ENCODE results near the gene TMEM40. TPM values are rescaled to one million over a fixed set of nuclear protein-coding genes. Genes with fewer than 3 reads are reported as not detected.

Gene TMEM40
- total RNA-seq, 4 donors from 2014 or later = not detected

GRCh38 chr3:12774619-12775018 is 15.6 kb upstream of the TMEM40 start:
- no peak for DNase-seq
- H3K9me3 ChIP-seq = no peaks in the 10 kb centered on the region
- 78 to 83% methylated on average over 4 of the region's 4 CpGs for WGBS, 2 donors
- H3K27me3 ChIP-seq = no peaks in the 10 kb centered on the region
- no peak for TF ChIP-seq CTCF (IDR thresholded peaks at IDR 0.05)
- no peak for TF ChIP-seq POLR2A (IDR thresholded peaks at IDR 0.05)
- H3K36me3 ChIP-seq = no peaks in the 10 kb centered on the region
- intact Hi-C loops (cut with DNase I) = no loop called here
- H3K4me3 ChIP-seq (replicated peaks in 1 of 3) = no peak overlapping the region
- H3K4me1 ChIP-seq = no peaks in the 10 kb centered on the region
- no peak overlapping the region for H3K27ac ChIP-seq

- H3K27ac ChIP-seq = no peak overlapping the region
- TF ChIP-seq CTCF (IDR thresholded peaks at IDR 0.05) (no peak), POLR2A (IDR thresholded peaks at IDR 0.05) (no peak)
- WGBS, 2 donors = 93 to 100% methylated on average over 1 of the region's 1 CpG
Measured at GRCh38 chr3:12773710-12774086, 14.6 kb upstream of the TMEM40 start.

GRCh38 chr3:12773030-12773709 is 14.1 kb upstream of the TMEM40 start:
- no peak for DNase-seq
- WGBS, 2 donors = 65 to 78% methylated on average over 2 of the region's 2 CpGs
- no peak overlapping the region for H3K27ac ChIP-seq

More at GRCh38 chr3:12773710-12774086, 14.6 kb upstream of the TMEM40 start:
- no peak for DNase-seq
- intact Hi-C loops (cut with DNase I) = no loop called here
- Histone ChIP-seq H3K9me3 (no peaks in the 10 kb centered on the region), H3K4me3 (replicated peaks in 1 of 3) (no peak overlapping the region), H3K4me1 (no peaks in the 10 kb centered on the region), H3K27me3 (no peaks in the 10 kb centered on the region), H3K36me3 (no peaks in the 10 kb centered on the region)

GRCh38 chr3:12772462-12772861 is 13.4 kb upstream of the TMEM40 start:
- H3K36me3 ChIP-seq = no peaks in the 10 kb centered on the region
- H3K27me3 ChIP-seq = no peaks in the 10 kb centered on the region
- H3K27ac ChIP-seq = no peak overlapping the region
- DNase-seq = no peak
- intact Hi-C loops (cut with DNase I) = no loop called here
- 79 to 84% methylated on average over 5 of the region's 5 CpGs for WGBS, 2 donors
- H3K9me3 ChIP-seq = no peaks in the 10 kb centered on the region
- no peak for TF ChIP-seq POLR2A (IDR thresholded peaks at IDR 0.05)
- TF ChIP-seq CTCF (IDR thresholded peaks at IDR 0.05) = no peak
- H3K4me3 ChIP-seq (replicated peaks in 1 of 3) = no peak overlapping the region
- no peaks in the 10 kb centered on the region for H3K4me1 ChIP-seq

More at GRCh38 chr3:12773030-12773709, 14.1 kb upstream of the TMEM40 start:
- Histone ChIP-seq H3K4me1 (no peaks in the 10 kb centered on the region), H3K4me3 (replicated peaks in 1 of 3) (no peak overlapping the region), H3K9me3 (no peaks in the 10 kb centered on the region), H3K27me3 (no peaks in the 10 kb centered on the region), H3K36me3 (no peaks in the 10 kb centered on the region)
- TF ChIP-seq POLR2A (IDR thresholded peaks at IDR 0.05) = no peak
- TF ChIP-seq CTCF (IDR thresholded peaks at IDR 0.05) = no peak
- intact Hi-C loops (cut with DNase I) = no loop called here

- Histone ChIP-seq H3K27ac (no peak overlapping the region), H3K36me3 (no peaks in the 10 kb centered on the region), H3K27me3 (no peaks in the 10 kb centered on the region), H3K4me3 (replicated peaks in 1 of 3) (no peak overlapping the region), H3K9me3 (no peaks in the 10 kb centered on the region), H3K4me1 (no peaks in the 10 kb centered on the region)
- TF ChIP-seq CTCF (IDR thresholded peaks at IDR 0.05) (no peak), POLR2A (IDR thresholded peaks at IDR 0.05) (no peak)
- 92 to 93% methylated on average over 9 of the region's 9 CpGs for WGBS, 2 donors
- DNase-seq = no peak
- intact Hi-C loops (cut with DNase I) = no loop called here
Measured at GRCh38 chr3:12771236-12771635, 12.2 kb upstream of the TMEM40 start.

All from thyroid gland (tissue), 4 donors.